Mucosa of descending colon (tissue), 3 donors: ENCODE measurements around the gene ID3. TPM values are rescaled to one million over a fixed set of nuclear protein-coding genes. Genes with fewer than 3 reads are reported as not detected.
A peak's percentile ranks its signal among the peaks of the same experiment; 100 is the strongest.

ENCODE experiments used
- ATAC-seq: fragments of 200-7000 bp; cut with Tn5 transposase; one replicate; pipeline ENCODE4 v1.9.1; 2020; ENCODE audit warnings: mild to moderate bottlenecking, moderate library complexity
- DNase-seq, 3 donors: peaks; one replicate each; pipeline ENCODE4 v3.0.0-alpha.2; 2020
- H3K36me3 ChIP-seq: fragments of 200-600 bp; one replicate; pipeline ENCODE4 v1.8.0; 2021; ENCODE audit warnings: low read depth, mild to moderate bottlenecking
- H3K4me1 ChIP-seq: fragments of 200-600 bp; one replicate; pipeline ENCODE4 v1.8.0; 2021; ENCODE audit warnings: low read depth, mild to moderate bottlenecking
- H3K4me3 ChIP-seq: fragments of 200-600 bp; one replicate; pipeline ENCODE4 v1.8.0; 2021; ENCODE audit warnings: mild to moderate bottlenecking
- H3K9me3 ChIP-seq: fragments of 200-600 bp; one replicate; pipeline ENCODE4 v1.8.0; 2021; ENCODE audit warnings: mild to moderate bottlenecking
- CTCF ChIP-seq: fragments of 200-600 bp; IDR thresholded peaks from one replicate; pipeline ENCODE4 v1.8.0; 2022; ENCODE audit warnings: antibody characterized with exemption, mild to moderate bottlenecking
- intact Hi-C, 2 donors: fragments of 100-400 bp; cut with DNase I in 1 of 2; cut with micrococcal nuclease in 1 of 2; formaldehyde crosslinking; loops; one replicate each; pipeline versions ENCODE4 v1.11.0 to v1.11.1; 2022; cut with DNase I, micrococcal nuclease
- total RNA-seq, 3 donors: library from RNA; stranded (reverse); fragmentation: NEBNext Ultra II Directional in 2 of 3; extraction: Animal tissue kit (Norgen Biotek cat#: 25700) in 2 of 3; gene quantifications; one replicate each; pipeline versions ENCODE4 v1.2.1 to v1.2.4, GENCODE V29; 2021 to 2023
- donor health status: DM: no; HTN: no; CAD: no; lungs with moderate emphysema.
- donor health status: DM: no; HTN: no; CAD: no.
- donor health status: DM: no; HTN: yes; CAD: no.

ID3 gene
- total RNA-seq, 3 donors from 2014 or later = 83.0 to 316 (median 121) TPM

DNA sequence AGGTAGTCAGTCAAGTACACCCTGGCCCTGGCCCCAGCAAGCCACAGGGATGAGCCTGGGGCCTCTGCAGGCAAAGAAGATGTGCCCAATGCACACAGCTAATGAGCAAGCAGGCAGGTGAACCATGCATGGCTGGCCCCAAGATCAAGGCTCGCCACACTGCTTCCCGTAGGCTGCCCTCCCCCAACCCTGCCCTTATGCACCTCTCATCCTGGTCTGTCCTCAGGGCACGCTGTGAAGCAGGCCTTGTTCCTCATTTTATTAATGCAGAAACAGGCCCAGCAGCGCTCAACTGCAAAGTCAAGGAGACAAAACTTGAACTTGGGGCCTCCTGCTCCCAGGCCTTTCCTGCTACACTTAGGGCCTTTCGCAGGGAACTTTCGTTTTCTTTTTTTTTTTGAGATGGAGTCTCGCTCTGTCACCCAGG lies 35.6 kb upstream of the ID3 start:
- Histone ChIP-seq H3K36me3 (no peaks in the 10 kb centered on the region), H3K4me3 (no peak overlapping the region), H3K9me3 (no peaks in the 10 kb centered on the region), H3K4me1 (no peaks in the 10 kb centered on the region)
- ATAC-seq = peak; percentile 52
- no peak for TF ChIP-seq CTCF
- DNase-seq = peak in 1 of 3 donors; percentile 59
- intact Hi-C loops = no loop called here

DNA sequence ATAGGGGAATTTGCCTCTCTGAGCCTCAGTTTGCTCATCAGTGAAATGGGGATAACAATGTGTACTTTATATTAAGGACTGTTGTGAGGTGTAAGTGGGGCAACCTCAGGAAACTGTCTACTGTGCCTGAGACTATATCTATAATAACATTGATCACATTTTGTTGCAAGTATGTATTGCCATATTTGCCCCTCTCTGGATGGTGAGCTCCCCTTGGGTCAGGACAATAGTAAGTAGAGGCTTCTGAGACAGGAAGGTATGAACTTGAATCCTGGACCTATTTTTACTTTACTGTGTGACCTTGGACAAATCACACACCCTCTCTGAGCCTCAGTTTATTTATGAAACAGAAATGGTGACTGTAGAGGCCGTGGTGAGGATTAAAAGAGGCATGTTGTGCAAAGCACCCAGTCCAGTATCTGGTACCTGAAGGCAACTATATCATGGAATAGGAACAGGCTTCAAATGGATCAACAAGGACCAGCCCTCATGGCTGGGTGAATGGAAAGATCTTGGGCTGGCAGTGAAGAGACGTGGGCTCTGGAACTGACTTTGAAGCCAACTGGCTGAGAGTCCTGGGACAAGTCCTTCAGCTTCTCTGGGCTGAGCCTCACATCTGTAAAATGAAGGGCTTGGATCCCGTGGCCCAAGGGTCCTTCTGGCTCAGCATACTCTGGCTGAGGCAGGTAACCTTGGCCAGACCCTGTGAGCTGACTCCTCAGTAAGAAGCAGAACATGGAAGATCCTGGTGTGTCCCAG lies 35.0 kb upstream of the ID3 start:
- intact Hi-C loops = no loop called here
- Histone ChIP-seq H3K4me1 (no peaks in the 10 kb centered on the region), H3K36me3 (no peaks in the 10 kb centered on the region), H3K9me3 (no peaks in the 10 kb centered on the region), H3K4me3 (no peak overlapping the region)
- no peak for TF ChIP-seq CTCF
- ATAC-seq (no peak), DNase-seq (no peak)

DNA sequence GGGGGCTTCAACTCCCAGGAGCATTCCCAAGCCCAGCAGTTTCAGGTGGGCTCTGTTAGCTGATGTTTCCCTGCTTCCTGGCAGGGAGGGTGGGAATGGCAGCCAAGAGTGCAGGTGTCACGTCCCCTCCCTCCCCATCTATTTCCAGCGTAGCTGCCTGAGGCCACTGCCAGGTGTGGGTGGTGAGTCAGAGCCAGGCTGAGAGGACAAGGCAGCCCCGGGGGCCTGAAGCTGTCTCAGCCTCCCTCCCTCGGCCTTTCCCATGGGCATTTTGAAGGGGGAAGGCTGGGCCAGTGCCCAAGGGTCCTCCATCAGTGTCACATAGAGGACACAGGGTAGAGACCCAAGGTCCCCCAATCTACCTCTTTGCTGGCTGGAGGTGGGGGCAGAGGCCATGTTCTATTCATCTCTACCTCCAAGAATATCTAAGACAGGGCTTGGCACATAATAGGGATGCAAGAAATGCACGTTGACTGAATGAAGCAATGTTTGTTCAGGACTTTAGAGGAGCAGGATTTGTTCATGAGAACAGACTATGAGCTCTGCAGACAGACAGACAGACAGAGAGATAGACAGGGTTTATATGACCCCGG lies 34.4 kb upstream of the ID3 start:
- TF ChIP-seq CTCF = no peak
- ATAC-seq (peak; percentile 32), DNase-seq (no peak)
- Histone ChIP-seq H3K36me3 (no peaks in the 10 kb centered on the region), H3K4me3 (no peak overlapping the region), H3K9me3 (no peaks in the 10 kb centered on the region), H3K4me1 (no peaks in the 10 kb centered on the region)
- intact Hi-C loops = no loop called here

DNA sequence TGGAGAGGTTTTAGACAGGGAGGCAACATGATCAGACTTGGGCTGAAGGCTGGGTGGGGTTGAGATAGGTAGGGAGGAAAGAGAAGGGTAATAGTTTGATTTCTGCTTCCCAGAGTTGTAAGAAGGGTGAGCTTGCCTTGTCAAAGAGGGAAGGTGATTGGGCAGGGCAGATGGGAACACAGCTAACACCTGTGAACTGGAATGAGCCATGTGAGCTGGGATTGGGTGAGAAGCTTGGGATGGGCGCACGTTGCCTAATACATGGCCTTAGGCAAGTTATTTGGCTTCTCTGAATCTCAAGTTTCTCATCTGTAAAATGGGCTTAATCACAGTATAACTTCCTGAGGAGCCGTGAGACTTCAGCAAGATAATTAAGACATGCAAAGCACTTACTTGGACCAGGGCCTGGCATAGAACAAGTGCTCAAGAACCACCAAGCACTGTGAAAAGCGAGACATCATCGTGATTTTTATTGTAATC lies 33.8 kb upstream of the ID3 start:
- TF ChIP-seq CTCF = no peak
- no peak for DNase-seq
- no peaks in the 10 kb centered on the region for H3K4me1 ChIP-seq
- intact Hi-C loops = no loop called here
- H3K36me3 ChIP-seq = no peaks in the 10 kb centered on the region
- H3K4me3 ChIP-seq = no peak overlapping the region
- ATAC-seq = no peak
- no peaks in the 10 kb centered on the region for H3K9me3 ChIP-seq

DNA sequence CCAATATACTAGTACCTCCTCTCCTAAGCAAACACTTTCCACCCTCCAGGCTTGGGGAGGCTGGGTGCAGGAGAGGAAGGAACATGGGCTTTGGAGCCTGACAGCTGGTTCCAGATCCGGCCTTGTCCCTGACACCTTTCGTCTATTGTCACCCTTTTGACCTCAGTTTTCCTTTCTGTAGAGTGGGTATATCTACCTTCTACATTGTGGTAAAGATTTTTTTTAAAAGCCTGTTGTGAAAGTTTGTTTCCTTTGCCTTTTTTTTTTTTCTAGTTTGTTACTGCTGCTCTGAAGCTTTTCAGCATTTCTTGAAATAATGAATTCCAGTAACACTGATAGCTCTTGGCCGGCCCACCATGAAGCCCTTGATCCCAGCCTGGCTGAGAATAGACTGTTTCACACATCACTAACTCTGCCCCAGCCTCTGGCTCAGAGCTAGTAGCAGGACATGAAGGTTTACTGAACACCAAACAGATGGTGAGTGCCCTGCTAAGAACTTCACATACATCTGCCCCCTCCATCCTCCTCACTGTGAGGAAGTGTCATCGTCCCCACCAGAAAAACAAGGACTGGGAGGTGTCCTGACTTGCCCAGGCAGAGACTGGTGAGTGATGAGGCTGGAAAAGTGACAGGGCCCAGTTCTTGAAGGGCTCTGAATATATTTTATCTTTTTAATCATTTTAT lies 33.0 kb upstream of the ID3 start:
- no peaks in the 10 kb centered on the region for H3K36me3 ChIP-seq
- no peak for ATAC-seq
- no peaks in the 10 kb centered on the region for H3K9me3 ChIP-seq
- DNase-seq = no peak
- no peak overlapping the region for H3K4me3 ChIP-seq
- no peak for TF ChIP-seq CTCF
- H3K4me1 ChIP-seq = no peaks in the 10 kb centered on the region
- intact Hi-C loops = no loop called here
